ENCODE measurements around the gene RAD50. TPM values are rescaled to one million over a fixed set of nuclear protein-coding genes. Genes with fewer than 3 reads are reported as not detected.

RAD50 gene
- total and polyA plus RNA-seq, 10 of the 15 experiments (the other 5 are each of a cell fraction or from before 2014, with no cell fraction given) = 12.8 to 68.6 (median 47.0) TPM

DNA sequence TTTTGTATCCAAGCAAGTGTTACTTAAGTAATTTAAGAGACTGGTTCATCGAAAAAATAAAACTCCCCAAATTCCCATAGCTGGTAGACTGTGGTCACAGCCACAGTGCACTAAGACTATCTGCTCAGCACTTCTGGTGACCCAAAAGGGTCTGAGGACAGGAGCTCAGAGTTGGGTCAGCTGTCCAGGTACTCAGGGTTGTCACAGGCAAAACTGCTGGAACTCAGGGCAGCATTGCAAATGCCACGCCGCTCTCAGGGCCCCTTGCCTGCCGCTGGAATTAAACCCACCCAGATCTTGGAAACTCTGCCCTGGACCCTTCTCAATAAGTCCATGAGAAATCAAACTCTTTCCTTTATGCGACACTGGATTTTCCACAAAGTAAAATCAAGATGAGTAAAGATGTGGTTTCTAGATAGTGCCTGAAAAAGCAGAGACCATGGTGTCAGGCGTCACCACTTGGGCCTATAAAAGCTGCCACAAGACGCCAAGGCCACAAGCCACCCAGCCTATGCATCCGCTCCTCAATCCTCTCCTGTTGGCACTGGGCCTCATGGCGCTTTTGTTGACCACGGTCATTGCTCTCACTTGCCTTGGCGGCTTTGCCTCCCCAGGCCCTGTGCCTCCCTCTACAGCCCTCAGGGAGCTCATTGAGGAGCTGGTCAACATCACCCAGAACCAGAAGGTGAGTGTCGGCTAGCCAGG lies 101.1 kb downstream of the RAD50 start, which contains the start of gene IL13:
Gene IL13, plus strand, starts transcription at position 498 of the 705 bp plus-strand sequence. Its CDS starts 14 bp downstream, at position 512.
- Histone ChIP-seq H3K9ac (ENCODE audit: control insufficient read depth, insufficient read depth, low read length) (no peak within 1 kb of the TSS), H3K27ac (ENCODE audit: control insufficient read depth, insufficient read depth) (no peak within 1 kb of the TSS), H3K4me3 (no peak within 1 kb of the TSS), H3K4me2 (ENCODE audit: control insufficient read depth, insufficient read depth) (no peak within 1 kb of the TSS), H3K36me3 (ENCODE audit: control insufficient read depth in 2 of 2, insufficient read depth in 2 of 2, low read length in 1 of 2) (no peaks in the 10 kb centered on the region), H3K4me1 (ENCODE audit: control insufficient read depth, insufficient read depth, low read length) (peaks cover 55% of the 10 kb centered on the region), H3K27me3 (replicated peaks in 1 of 2; ENCODE audit: control insufficient read depth in 2 of 2, insufficient read depth in 2 of 2, low read length in 1 of 2) (no peaks in the 10 kb centered on the region), H3K9me3 (replicated peaks; ENCODE audit: control insufficient read depth, insufficient read depth, low read length) (no peaks in the 10 kb centered on the region), H2AFZ (ENCODE audit: control insufficient read depth, low read depth, low read length) (no peak within 1 kb of the TSS), H4K20me1 (ENCODE audit: control insufficient read depth, insufficient read depth) (no peaks in the 10 kb centered on the region), H3K79me2 (ENCODE audit: control insufficient read depth, insufficient read depth, low read length) (no peaks in the 10 kb centered on the region)
- no peak for FAIRE-seq
- CTCF ChIA-PET = interaction anchor here (0.7 to 1.5 kb wide), 7 partner anchors 16 to 162 kb away, joined by 3 to 10 read pairs (median 3); no protein-coding TSS in a partner anchor
- 97% methylated on average over 12 of the region's 12 CpGs for WGBS (ENCODE audit: insufficient coverage, insufficient replicate concordance, low lambda C conversion rate, missing lambda C conversion rate)
- SMC1A ChIA-PET (ENCODE audit: uncharacterized antibody, unreplicated experiment) = interaction anchor here (0.8 to 12.1 kb wide), 12 partner anchors 10 to 163 kb away, joined by 3 to 156 read pairs (median 4); partner anchors contain the start of gene IL4
- ATAC-seq = no peak
- RAD21 ChIA-PET (ENCODE audit: unreplicated experiment) = interaction anchor here (1.0 to 9.2 kb wide), 6 partner anchors 17 to 451 kb away, joined by 3 to 113 read pairs (median 4); partner anchors contain the start of gene CCNI2
- POLR2A ChIA-PET = interaction anchor here (6.1 to 10.8 kb wide), 2 partner anchors 17 kb away, joined by 53 to 118 read pairs; partner anchors contain the start of gene IL4
- intact Hi-C loops (cut with micrococcal nuclease; ENCODE audit: unreplicated experiment) = no loop called here
- no TSS peak for BruUV-seq (replicated peaks)
- DNase-seq (ENCODE audit: low read depth, low spot score) = no peak
- TF ChIP-seq, protein P1, sequence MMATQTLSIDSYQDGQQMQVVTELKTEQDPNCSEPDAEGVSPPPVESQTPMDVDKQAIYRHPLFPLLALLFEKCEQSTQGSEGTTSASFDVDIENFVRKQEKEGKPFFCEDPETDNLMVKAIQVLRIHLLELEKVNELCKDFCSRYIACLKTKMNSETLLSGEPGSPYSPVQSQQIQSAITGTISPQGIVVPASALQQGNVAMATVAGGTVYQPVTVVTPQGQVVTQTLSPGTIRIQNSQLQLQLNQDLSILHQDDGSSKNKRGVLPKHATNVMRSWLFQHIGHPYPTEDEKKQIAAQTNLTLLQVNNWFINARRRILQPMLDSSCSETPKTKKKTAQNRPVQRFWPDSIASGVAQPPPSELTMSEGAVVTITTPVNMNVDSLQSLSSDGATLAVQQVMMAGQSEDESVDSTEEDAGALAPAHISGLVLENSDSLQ (IDR thresholded peaks at IDR 0.05) = no peak
- TF ChIP-seq HCFC1 (IDR thresholded peaks at IDR 0.05; ENCODE audit: low read length) = no peak
- no peak for TF ChIP-seq DPF2 (IDR thresholded peaks at IDR 0.05)
- in situ Hi-C loops (cut with MboI) = no loop called here

Data from GM12878 (cell line).